ENCODE results near the gene HEXIM1. TPM values are rescaled to one million over a fixed set of nuclear protein-coding genes. Genes with fewer than 3 reads are reported as not detected.
A peak's percentile ranks its signal among the peaks of the same experiment; 100 is the strongest.

The HEXIM1 gene
- total RNA-seq, 1 experiment from 2014 or later, result 78.0 TPM

GRCh38 chr17:45128331-45128730, 19.9 kb upstream of the HEXIM1 start:
- peaks cover 63% of the 10 kb centered on the region for H3K4me1 ChIP-seq
- no peak overlapping the region for H3K4me3 ChIP-seq (ENCODE audit: low read depth, low read length)
- no peaks in the 10 kb centered on the region; the same call in 1 of the 2 replicates for H3K36me3 ChIP-seq (ENCODE audit: control insufficient read depth, insufficient read depth, low read length)
- Mint-ChIP-seq H3K4me3 (ENCODE audit: unreplicated experiment) (peak overlapping the region; percentile 23), H3K4me1 (ENCODE audit: low read depth, unreplicated experiment) (peaks cover 37% of the 10 kb centered on the region), H3K27me3 (ENCODE audit: insufficient read depth, unreplicated experiment) (no peaks in the 10 kb centered on the region), H3K27ac (ENCODE audit: unreplicated experiment) (peak overlapping the region; percentile 97), H3K36me3 (ENCODE audit: insufficient read depth, unreplicated experiment) (peaks cover 48% of the 10 kb centered on the region), H3K9me3 (ENCODE audit: unreplicated experiment) (no peaks in the 10 kb centered on the region)
- no peak for DNase-seq
- intact Hi-C loops (cut with micrococcal nuclease; ENCODE audit: unreplicated experiment), result no loop called here
- ChIA-PET CTCF (interaction anchor here (0.5 to 1.7 kb wide), 2 partner anchors 67 to 361 kb away, joined by 3 to 4 read pairs; partner anchors contain the start of gene NMT1), POLR2A (interaction anchor here (1.4 kb wide), 1 partner anchor 20 kb away, joined by 3 read pairs; the partner anchor contains the start of gene HEXIM1)
- H3K9me3 ChIP-seq, result no peaks in the 10 kb centered on the region
- BruUV-seq (replicated peaks), result no TSS peak
- no peaks in the 10 kb centered on the region for H3K27me3 ChIP-seq (replicated peaks; ENCODE audit: control insufficient read depth, insufficient read depth, low read length)
- TF ChIP-seq, protein P1, sequence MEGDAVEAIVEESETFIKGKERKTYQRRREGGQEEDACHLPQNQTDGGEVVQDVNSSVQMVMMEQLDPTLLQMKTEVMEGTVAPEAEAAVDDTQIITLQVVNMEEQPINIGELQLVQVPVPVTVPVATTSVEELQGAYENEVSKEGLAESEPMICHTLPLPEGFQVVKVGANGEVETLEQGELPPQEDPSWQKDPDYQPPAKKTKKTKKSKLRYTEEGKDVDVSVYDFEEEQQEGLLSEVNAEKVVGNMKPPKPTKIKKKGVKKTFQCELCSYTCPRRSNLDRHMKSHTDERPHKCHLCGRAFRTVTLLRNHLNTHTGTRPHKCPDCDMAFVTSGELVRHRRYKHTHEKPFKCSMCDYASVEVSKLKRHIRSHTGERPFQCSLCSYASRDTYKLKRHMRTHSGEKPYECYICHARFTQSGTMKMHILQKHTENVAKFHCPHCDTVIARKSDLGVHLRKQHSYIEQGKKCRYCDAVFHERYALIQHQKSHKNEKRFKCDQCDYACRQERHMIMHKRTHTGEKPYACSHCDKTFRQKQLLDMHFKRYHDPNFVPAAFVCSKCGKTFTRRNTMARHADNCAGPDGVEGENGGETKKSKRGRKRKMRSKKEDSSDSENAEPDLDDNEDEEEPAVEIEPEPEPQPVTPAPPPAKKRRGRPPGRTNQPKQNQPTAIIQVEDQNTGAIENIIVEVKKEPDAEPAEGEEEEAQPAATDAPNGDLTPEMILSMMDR (IDR thresholded peaks at IDR 0.05; ENCODE audit: insufficient read depth in 1 of 2, low read depth in 1 of 2, low read length in 1 of 2, severe bottlenecking in 1 of 2, unreplicated experiment in 1 of 2), result no peak

DNA sequence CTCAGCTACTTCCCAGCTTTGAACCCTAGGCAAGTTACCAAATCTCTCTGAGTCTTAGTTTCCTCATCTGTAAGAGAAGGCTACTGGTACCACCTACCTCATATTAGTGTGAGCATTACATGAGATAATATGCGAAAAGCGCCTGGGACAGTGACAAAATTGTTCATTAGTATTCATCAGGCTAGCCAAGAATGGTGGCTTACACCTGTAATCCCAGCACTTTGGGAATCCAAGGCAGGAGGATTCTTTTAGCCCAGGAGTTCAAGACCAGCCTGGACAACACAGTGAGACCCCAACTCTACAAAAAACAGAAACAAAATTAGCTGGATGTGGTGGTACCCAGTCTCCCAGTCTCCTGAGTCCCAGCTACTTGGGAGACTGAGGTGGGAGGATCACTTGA, 19.3 kb upstream of the HEXIM1 start:
- H3K27me3 ChIP-seq (replicated peaks; ENCODE audit: control insufficient read depth, insufficient read depth, low read length), result no peaks in the 10 kb centered on the region
- H3K9me3 Mint-ChIP-seq (ENCODE audit: unreplicated experiment), result no peaks in the 10 kb centered on the region
- no peaks in the 10 kb centered on the region for H3K27me3 Mint-ChIP-seq (ENCODE audit: insufficient read depth, unreplicated experiment)
- intact Hi-C loops (cut with micrococcal nuclease; ENCODE audit: unreplicated experiment), result no loop called here
- H3K4me3 ChIP-seq (ENCODE audit: low read depth, low read length), result no peak overlapping the region
- no peak for DNase-seq
- H3K9me3 ChIP-seq, result no peaks in the 10 kb centered on the region
- H3K4me1 Mint-ChIP-seq (ENCODE audit: low read depth, unreplicated experiment), result peaks cover 36% of the 10 kb centered on the region
- H3K4me3 Mint-ChIP-seq (ENCODE audit: unreplicated experiment), result peak overlapping the region; percentile 5
- H3K27ac Mint-ChIP-seq (ENCODE audit: unreplicated experiment), result peak overlapping the region; percentile 58
- POLR2A ChIA-PET, result interaction anchor here (1.9 kb wide), 1 partner anchor 19 kb away, joined by 6 read pairs; the partner anchor contains the start of gene HEXIM1
- no TSS peak for BruUV-seq (replicated peaks)
- H3K4me1 ChIP-seq, result peaks cover 57% of the 10 kb centered on the region
- CTCF ChIA-PET, result interaction anchor here (0.5 to 1.7 kb wide), 6 partner anchors 18 to 1240 kb away, joined by 3 to 4 read pairs (median 3); partner anchors contain the start of genes HEXIM2 and NMT1
- H3K36me3 Mint-ChIP-seq (ENCODE audit: insufficient read depth, unreplicated experiment), result peaks cover 48% of the 10 kb centered on the region
- TF ChIP-seq, protein P1 (IDR thresholded peaks at IDR 0.05; ENCODE audit: insufficient read depth in 1 of 2, low read depth in 1 of 2, low read length in 1 of 2, severe bottlenecking in 1 of 2, unreplicated experiment in 1 of 2), result no peak
- H3K36me3 ChIP-seq (ENCODE audit: control insufficient read depth, insufficient read depth, low read length), result no peaks in the 10 kb centered on the region; the same call in 1 of the 2 replicates

GRCh38 chr17:45129426-45129939, 18.8 kb upstream of the HEXIM1 start:
- Histone ChIP-seq H3K36me3 (ENCODE audit: control insufficient read depth, insufficient read depth, low read length) (no peaks in the 10 kb centered on the region; the same call in 1 of the 2 replicates), H3K4me1 (peaks cover 52% of the 10 kb centered on the region), H3K9me3 (no peaks in the 10 kb centered on the region), H3K4me3 (ENCODE audit: low read depth, low read length) (no peak overlapping the region), H3K27me3 (replicated peaks; ENCODE audit: control insufficient read depth, insufficient read depth, low read length) (no peaks in the 10 kb centered on the region)
- Mint-ChIP-seq H3K9me3 (ENCODE audit: unreplicated experiment) (no peaks in the 10 kb centered on the region), H3K27me3 (ENCODE audit: insufficient read depth, unreplicated experiment) (no peaks in the 10 kb centered on the region), H3K36me3 (ENCODE audit: insufficient read depth, unreplicated experiment) (peaks cover 48% of the 10 kb centered on the region), H3K27ac (ENCODE audit: unreplicated experiment) (peak overlapping the region; percentile 58), H3K4me1 (ENCODE audit: low read depth, unreplicated experiment) (peaks cover 36% of the 10 kb centered on the region), H3K4me3 (ENCODE audit: unreplicated experiment) (peak overlapping the region; percentile 5)
- intact Hi-C loops (cut with micrococcal nuclease; ENCODE audit: unreplicated experiment), result no loop called here
- TF ChIP-seq, protein P1 (IDR thresholded peaks at IDR 0.05; ENCODE audit: insufficient read depth in 1 of 2, low read depth in 1 of 2, low read length in 1 of 2, severe bottlenecking in 1 of 2, unreplicated experiment in 1 of 2), result no peak
- POLR2A ChIA-PET, result interaction anchor here (0.6 to 1.9 kb wide), 3 partner anchors 19 to 68 kb away, joined by 3 to 6 read pairs (median 4); partner anchors contain the start of gene HEXIM1
- no TSS peak for BruUV-seq (replicated peaks)
- CTCF ChIA-PET, result interaction anchor here (0.6 to 2.3 kb wide), 6 partner anchors 18 to 1240 kb away, joined by 3 to 8 read pairs (median 4); partner anchors contain the start of genes HEXIM1, HEXIM2 and NMT1
- peak; percentile 81 to 86 for DNase-seq

All from Caco-2 (cell line).